Dendritic cell treated with granulocyte-macrophage colony-stimulating factor and Interleukin-4, amounts not matched to agents 40 ng/mL and 50 ng/mL, for 4 days (primary cell): ENCODE results near the gene ARRB2.
"Not testable (repeated sequence)": the region's sequence is repeated elsewhere in the genome, so short reads cannot be mapped to it uniquely, and the experiment has no call there.

ENCODE experiments used
- H3K27ac Mint-ChIP-seq: one replicate; pipeline ENCODE4 v1.8.0; 2022; ENCODE audit warnings: mild to moderate bottlenecking, mixed read lengths
- H3K27me3 Mint-ChIP-seq: one replicate; pipeline ENCODE4 v1.8.0; 2022; ENCODE audit warnings: mild to moderate bottlenecking, mixed read lengths
- H3K36me3 Mint-ChIP-seq: one replicate; pipeline ENCODE4 v1.8.0; 2022; ENCODE audit warnings: low read depth, mixed read lengths
- H3K4me1 Mint-ChIP-seq: one replicate; pipeline ENCODE4 v1.8.0; 2022; ENCODE audit warnings: low read depth, mixed read lengths
- H3K4me3 Mint-ChIP-seq: one replicate; pipeline ENCODE4 v1.8.0; 2022; ENCODE audit warnings: mild to moderate bottlenecking, moderate library complexity, mixed read lengths
- H3K9me3 Mint-ChIP-seq: one replicate; pipeline ENCODE4 v1.8.0; 2022; ENCODE audit warnings: mixed read lengths
- intact Hi-C: fragments of 100-400 bp; cut with micrococcal nuclease; formaldehyde crosslinking; loops from one replicate; pipeline ENCODE4 v1.15.0; 2022

The ARRB2 gene

DNA sequence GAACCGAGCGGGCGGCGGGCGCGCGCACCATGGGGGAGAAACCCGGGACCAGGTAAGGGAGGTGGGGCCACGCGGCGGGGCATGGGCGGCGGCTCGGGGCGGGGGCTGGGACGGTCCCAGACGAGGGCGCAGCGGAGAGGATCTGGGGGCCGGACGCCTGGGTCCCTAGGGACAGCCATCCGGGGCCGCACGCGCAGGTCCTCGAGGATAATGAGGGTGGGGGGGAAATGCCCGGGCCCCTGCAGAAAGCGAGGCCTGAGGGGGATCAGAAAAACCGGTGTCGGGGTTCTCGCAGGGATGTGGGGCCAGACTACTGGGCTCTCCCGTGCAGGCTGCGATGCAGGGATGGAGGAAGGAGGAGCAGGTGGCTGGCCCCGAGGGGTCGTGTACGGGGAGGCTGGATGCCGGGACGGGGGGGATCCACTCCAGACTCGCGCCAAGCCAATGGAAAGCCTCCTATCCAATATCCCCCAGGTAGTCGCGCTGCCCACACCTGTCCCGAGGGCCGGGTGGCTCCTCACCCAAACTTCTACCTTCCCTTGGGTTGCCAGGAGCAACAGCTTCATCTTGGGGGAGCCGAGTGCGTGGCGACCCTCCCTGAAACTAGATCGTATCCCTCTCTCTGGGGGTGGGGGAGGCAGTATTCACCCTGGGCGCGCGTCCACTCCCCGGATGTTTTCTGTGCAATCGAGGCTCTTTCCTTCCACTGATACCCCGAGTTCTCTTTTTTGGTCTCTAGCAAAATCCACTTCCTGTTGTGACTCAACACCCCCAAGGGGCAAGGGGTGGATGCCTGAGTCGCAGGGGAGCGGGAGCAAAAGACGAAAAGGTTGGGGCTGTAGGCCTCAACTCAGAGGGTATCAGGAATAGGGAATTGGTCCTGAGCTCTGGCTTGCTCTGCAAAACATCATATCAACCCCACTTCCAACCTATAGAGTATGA, 532 bp downstream of the ARRB2 start:
- Mint-ChIP-seq H3K27ac (peak overlapping the region; percentile 95), H3K27me3 (no peaks in the 10 kb centered on the region), H3K36me3 (peaks cover 57% of the 10 kb centered on the region), H3K9me3 (no peaks in the 10 kb centered on the region), H3K4me3 (peak overlapping the region; percentile 86), H3K4me1 (peaks cover 56% of the 10 kb centered on the region)
- intact Hi-C loops = loop anchor here (1.0 to 2.0 kb wide), 3 partner anchors 20 to 86 kb away; partner anchors contain the start of genes MED11 and PSMB6

DNA sequence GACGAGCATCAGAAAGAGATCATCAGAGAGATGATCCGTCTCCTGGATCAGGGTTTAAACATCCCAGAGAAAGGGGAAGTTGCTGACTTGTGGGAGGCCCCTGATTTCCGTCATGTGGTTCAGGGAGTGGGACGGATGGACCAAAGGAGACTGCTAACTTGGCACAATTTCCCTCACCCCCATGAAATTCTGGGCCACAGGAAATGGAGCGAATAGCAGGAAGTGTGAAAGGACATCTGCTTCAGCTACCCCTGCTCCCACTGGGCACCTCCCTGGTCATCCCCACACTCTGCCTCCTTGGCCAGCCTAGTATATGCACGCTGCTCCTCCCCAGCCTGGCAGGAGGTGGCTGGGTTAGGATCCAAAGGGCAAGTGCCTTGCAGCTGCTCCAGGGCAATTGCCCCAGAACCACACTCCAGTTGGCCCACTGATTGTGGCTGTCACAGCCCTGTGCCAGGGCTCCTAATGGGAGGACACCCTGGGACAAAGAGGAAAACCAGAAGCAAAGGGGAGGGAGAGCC, 1.3 kb downstream of the ARRB2 start:
- intact Hi-C loops = loop anchor here (2.0 kb wide), 2 partner anchors 57 to 85 kb away; partner anchors contain the start of gene PSMB6
- peaks cover 53% of the 10 kb centered on the region for H3K4me1 Mint-ChIP-seq
- no peaks in the 10 kb centered on the region for H3K9me3 Mint-ChIP-seq
- H3K4me3 Mint-ChIP-seq = peak overlapping the region; percentile 86
- H3K27me3 Mint-ChIP-seq = no peaks in the 10 kb centered on the region
- H3K27ac Mint-ChIP-seq = peak overlapping the region; percentile 95
- peaks cover 64% of the 10 kb centered on the region for H3K36me3 Mint-ChIP-seq

DNA sequence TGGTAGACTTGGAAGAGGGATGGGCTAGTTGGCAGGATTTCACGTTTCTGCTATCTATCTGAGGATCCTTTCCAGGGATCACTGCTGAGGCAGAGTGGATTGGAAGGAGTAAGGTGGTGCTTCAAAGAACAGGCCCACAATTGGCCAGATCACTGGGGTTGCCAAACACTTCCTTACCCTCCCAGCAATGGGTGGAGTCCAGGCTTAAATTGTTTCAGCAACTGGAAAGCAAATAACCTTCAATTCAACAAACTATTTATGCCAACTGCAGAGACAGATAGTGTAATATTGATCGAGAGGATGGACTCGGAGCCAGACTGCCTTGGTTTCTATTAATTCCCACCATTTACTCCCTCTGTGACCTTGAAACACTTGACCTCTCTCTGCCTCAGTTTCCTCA, 2.1 kb downstream of the ARRB2 start:
- Mint-ChIP-seq H3K27ac (peak overlapping the region; percentile 95), H3K4me1 (peaks cover 61% of the 10 kb centered on the region), H3K36me3 (peaks cover 72% of the 10 kb centered on the region), H3K27me3 (no peaks in the 10 kb centered on the region), H3K9me3 (no peaks in the 10 kb centered on the region), H3K4me3 (peak overlapping the region; percentile 86)
- intact Hi-C loops = no loop called here

DNA sequence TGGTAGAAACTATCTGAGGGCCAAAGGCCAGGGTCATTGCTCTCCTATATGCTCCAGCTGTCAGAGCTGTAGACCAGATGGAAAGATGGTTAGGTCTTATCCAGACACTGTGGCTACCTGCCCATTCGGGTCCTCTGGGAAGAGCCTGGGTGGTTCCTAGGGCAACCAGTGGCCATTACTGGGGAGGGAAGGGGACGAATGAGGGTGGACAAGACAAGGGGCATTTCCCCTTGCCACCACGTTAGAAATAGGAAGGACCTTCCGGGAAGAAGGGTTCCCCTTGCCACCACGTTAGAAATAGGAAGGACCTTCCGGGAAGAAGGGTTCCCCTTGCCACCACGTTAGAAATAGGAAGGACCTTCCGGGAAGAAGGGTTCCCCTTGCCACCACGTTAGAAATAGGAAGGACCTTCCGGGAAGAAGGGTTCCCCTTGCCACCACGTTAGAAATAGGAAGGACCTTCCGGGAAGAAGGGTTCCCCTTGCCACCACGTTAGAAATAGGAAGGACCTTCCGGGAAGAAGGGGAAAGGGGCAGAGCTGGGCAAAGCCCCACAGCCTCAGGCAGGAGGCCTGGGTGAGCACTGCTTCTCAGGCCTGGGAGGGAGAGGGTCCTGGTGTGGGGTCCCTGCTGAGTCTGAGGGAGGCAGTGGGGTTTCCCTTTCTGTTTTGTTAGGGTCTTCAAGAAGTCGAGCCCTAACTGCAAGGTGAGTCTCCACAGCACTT, 4.1 kb downstream of the ARRB2 start:
- intact Hi-C loops, H3K27me3 Mint-ChIP-seq, H3K9me3 Mint-ChIP-seq: not testable (repeated sequence)
- Mint-ChIP-seq H3K27ac (peak overlapping the region; percentile 69), H3K4me3 (peak overlapping the region; percentile 66), H3K4me1 (peaks cover 73% of the 10 kb centered on the region), H3K36me3 (peaks cover 92% of the 10 kb centered on the region)

DNA sequence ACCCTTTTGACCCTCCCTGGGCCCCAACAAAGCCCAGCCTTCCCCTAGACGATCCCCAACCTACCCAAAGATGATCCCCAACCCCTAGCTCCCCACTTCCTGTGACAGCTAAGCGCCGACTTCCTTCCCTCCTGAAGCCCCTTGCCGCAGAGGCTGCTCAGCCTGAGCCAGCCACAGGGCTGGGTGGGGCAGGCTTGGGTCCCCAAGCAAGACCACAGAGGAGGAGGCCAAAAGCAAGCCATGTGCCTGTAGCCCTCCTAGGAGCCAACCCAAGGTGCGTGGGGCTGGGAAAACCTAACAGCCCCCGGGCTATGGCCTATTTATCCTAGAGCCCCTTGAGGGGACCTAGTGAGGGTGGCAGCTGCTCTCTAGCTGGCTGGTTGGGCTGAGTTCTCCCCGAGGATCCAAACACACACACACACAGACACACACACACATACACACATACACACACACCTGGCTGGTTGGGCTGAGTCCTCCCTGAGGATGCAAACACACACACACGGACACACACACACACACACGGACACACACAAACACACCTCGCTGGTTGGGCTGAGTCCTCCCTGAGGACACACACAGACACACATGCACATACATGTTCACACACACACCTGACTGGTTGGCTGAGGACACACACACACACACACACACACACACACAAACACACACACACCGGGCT, 4.8 kb downstream of the ARRB2 start:
- intact Hi-C loops = no loop called here
- Mint-ChIP-seq H3K36me3 (peaks cover 97% of the 10 kb centered on the region), H3K27ac (peak overlapping the region; percentile 69), H3K27me3 (no peaks in the 10 kb centered on the region), H3K9me3 (no peaks in the 10 kb centered on the region), H3K4me3 (peak overlapping the region; percentile 66), H3K4me1 (peaks cover 75% of the 10 kb centered on the region)

DNA sequence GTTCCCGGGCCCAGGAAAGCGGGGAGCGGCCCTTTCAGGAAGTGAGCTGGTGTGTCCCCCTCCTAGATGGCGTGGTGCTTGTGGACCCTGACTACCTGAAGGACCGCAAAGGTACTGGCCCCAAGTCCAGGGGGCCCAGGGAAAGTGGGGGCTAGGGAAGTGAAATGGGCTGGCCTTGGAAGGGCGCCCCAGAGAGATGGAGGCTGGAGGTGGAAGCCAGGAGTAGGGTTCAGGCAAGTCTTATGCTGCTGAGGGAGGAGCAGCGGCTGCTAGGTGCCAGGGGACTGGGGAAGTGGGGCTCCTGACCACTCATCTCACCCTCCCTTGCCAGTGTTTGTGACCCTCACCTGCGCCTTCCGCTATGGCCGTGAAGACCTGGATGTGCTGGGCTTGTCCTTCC, 5.6 kb downstream of the ARRB2 start:
- Mint-ChIP-seq H3K27me3 (no peaks in the 10 kb centered on the region), H3K36me3 (peaks cover 97% of the 10 kb centered on the region), H3K27ac (peak overlapping the region; percentile 69), H3K4me1 (peaks cover 83% of the 10 kb centered on the region), H3K4me3 (no peak overlapping the region), H3K9me3 (no peaks in the 10 kb centered on the region)
- intact Hi-C loops = no loop called here

DNA sequence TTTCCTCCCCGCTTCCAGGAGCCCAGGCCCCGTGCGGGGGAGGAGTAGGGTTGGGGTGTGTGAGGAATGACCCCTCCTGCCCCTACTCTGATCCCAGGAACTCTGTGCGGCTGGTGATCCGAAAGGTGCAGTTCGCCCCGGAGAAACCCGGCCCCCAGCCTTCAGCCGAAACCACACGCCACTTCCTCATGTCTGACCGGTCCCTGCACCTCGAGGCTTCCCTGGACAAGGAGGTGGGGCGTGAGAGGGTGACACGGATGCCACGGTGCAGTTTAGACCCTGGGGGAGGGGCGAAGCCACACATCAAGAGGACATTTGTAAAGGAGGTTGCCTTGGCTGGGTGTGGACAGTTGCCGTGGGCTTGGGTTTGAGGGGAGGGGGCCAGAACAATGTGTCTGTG, 7.4 kb downstream of the ARRB2 start:
- no peaks in the 10 kb centered on the region for H3K9me3 Mint-ChIP-seq
- H3K4me3 Mint-ChIP-seq = no peak overlapping the region
- peaks cover 100% of the 10 kb centered on the region for H3K36me3 Mint-ChIP-seq
- peaks cover 81% of the 10 kb centered on the region for H3K4me1 Mint-ChIP-seq
- intact Hi-C loops = no loop called here
- H3K27ac Mint-ChIP-seq = peak overlapping the region; percentile 34
- no peaks in the 10 kb centered on the region for H3K27me3 Mint-ChIP-seq

DNA sequence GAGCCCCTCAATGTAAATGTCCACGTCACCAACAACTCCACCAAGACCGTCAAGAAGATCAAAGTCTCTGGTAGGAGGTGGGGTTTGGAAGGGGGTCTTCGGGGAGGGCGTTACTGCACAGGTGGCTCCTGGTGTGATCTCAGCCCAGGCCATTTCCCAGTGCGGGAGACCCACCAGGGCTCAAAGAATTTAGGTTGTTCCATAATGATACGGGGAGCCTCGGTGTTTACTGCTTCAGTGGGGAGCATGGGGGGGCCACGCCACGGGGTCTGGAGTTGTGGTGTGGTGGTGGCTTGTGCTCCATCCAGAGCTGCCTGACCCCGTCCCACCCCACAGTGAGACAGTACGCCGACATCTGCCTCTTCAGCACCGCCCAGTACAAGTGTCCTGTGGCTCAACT, 7.8 kb downstream of the ARRB2 start:
- H3K36me3 Mint-ChIP-seq = peaks cover 100% of the 10 kb centered on the region
- no peaks in the 10 kb centered on the region for H3K27me3 Mint-ChIP-seq
- H3K4me3 Mint-ChIP-seq = no peak overlapping the region
- no peaks in the 10 kb centered on the region for H3K9me3 Mint-ChIP-seq
- H3K27ac Mint-ChIP-seq = peak overlapping the region; percentile 34
- intact Hi-C loops = no loop called here
- peaks cover 84% of the 10 kb centered on the region for H3K4me1 Mint-ChIP-seq

DNA sequence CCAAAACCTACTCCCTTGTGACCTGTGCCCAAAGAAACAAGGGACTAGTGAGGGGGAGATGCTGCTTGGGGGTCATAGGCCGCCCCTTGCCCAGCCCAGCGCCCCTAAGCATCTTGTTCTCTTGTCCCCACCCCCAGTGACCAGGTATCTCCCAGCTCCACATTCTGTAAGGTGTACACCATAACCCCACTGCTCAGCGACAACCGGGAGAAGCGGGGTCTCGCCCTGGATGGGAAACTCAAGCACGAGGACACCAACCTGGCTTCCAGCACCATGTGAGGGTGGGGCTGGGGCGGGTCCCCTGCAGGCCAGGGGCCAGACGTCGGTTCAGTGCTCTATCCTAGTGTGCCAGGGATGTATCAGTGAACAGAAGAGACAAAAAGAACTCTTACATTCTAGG, 8.7 kb downstream of the ARRB2 start:
- Mint-ChIP-seq H3K4me3 (no peak overlapping the region), H3K27me3 (no peaks in the 10 kb centered on the region), H3K27ac (no peak overlapping the region), H3K36me3 (peaks cover 91% of the 10 kb centered on the region), H3K4me1 (peaks cover 79% of the 10 kb centered on the region), H3K9me3 (no peaks in the 10 kb centered on the region)
- intact Hi-C loops = no loop called here

DNA sequence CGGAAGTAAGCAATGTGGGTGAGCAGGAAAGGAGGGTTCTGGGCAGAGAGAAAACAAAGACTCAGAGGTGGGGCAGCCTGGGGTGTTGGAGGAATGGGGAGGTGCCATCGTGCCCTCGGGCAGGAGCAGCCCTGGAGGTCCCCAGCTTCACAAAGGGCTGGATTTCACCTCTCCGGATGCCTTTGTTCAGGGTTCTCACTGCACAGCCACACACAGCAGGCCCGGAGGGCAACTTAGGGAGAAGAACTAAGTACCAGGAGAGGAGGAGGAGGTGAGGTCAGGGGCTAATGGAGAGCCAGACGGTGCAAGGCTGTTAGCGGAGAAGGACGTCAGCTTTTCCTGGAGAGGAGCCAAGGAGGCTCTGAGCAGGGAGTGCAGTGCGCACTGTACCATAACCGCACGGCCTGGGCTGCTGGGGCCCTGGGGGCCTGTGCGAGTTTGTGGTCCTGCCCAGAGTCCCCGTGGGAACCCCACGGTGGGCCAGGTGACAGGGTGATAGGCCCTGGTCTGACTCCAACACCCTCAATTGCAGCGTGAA, 9.3 kb downstream of the ARRB2 start:
- intact Hi-C loops = no loop called here
- Mint-ChIP-seq H3K4me1 (peaks cover 77% of the 10 kb centered on the region), H3K4me3 (no peak overlapping the region), H3K36me3 (peaks cover 85% of the 10 kb centered on the region), H3K27ac (no peak overlapping the region), H3K27me3 (no peaks in the 10 kb centered on the region), H3K9me3 (no peaks in the 10 kb centered on the region)

DNA sequence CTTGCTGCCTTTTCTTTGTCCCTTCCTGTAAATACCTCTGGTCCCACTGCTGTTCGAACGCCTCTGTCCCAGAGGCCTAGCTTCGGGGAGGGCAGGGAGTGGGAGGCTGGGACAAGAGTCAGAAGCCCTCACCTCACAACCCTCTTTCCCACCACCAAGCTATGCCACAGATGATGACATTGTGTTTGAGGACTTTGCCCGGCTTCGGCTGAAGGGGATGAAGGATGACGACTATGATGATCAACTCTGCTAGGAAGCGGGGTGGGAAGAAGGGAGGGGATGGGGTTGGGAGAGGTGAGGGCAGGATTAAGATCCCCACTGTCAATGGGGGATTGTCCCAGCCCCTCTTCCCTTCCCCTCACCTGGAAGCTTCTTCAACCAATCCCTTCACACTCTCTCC, 10.4 kb downstream of the ARRB2 start:
- H3K27ac Mint-ChIP-seq = no peak overlapping the region
- H3K4me3 Mint-ChIP-seq = no peak overlapping the region
- no peaks in the 10 kb centered on the region for H3K27me3 Mint-ChIP-seq
- peaks cover 75% of the 10 kb centered on the region for H3K36me3 Mint-ChIP-seq
- H3K4me1 Mint-ChIP-seq = peaks cover 77% of the 10 kb centered on the region
- intact Hi-C loops = no loop called here
- no peaks in the 10 kb centered on the region for H3K9me3 Mint-ChIP-seq

DNA sequence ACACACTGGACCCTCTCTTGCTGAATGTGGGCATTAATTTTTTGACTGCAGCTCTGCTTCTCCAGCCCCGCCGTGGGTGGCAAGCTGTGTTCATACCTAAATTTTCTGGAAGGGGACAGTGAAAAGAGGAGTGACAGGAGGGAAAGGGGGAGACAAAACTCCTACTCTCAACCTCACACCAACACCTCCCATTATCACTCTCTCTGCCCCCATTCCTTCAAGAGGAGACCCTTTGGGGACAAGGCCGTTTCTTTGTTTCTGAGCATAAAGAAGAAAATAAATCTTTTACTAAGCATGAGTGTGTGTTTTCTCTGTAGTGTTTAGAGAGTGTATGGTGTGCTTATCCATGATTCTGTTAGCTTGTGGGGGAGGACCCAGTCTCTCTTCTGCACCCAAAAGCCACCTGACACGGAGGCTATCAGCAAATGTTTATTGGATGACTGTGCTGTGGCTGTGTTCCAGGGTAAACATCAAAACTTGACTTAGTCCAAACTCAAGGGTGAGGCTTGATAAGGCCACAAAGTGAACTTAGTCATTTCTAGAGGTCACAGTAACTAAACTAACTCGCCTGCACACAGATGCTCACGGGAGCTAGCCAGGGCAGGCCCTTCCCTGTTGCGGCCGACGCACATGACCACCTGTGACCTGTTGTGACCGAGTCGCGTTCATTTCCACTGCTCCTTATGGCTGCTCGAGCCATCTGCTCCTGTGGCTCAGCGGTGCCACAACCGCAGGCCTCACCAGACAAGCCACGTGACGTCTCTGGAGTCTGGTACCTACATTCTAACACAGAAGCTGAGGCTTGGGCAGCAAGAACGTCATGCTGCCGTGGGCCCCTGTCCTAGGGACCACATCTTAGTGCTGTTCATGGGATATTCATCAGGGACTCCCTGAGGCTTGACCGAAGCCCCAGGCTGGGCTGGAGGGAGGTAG, 11.0 kb downstream of the ARRB2 start:
- Mint-ChIP-seq H3K27me3 (no peaks in the 10 kb centered on the region), H3K4me1 (peaks cover 79% of the 10 kb centered on the region), H3K36me3 (peaks cover 68% of the 10 kb centered on the region), H3K27ac (peak overlapping the region; percentile 72), H3K4me3 (no peak overlapping the region), H3K9me3 (no peaks in the 10 kb centered on the region)
- intact Hi-C loops = no loop called here
